22Rv1 (cell line): Measurements from ENCODE around the gene SYNRG.

Experiments
- ZFX ChIP-seq: fragments of 450-650 bp; IDR thresholded peaks from 2 replicates; pipeline ENCODE4 v1.6.1; 2017; ENCODE audit warnings: antibody characterized with exemption, borderline replicate concordance
- TF ChIP-seq, protein P1 (sequence below): fragments of 450-650 bp; IDR thresholded peaks from 2 replicates; pipeline ENCODE4 v1.5.1; 2017; ENCODE audit warnings: mild to moderate bottlenecking

DNA sequence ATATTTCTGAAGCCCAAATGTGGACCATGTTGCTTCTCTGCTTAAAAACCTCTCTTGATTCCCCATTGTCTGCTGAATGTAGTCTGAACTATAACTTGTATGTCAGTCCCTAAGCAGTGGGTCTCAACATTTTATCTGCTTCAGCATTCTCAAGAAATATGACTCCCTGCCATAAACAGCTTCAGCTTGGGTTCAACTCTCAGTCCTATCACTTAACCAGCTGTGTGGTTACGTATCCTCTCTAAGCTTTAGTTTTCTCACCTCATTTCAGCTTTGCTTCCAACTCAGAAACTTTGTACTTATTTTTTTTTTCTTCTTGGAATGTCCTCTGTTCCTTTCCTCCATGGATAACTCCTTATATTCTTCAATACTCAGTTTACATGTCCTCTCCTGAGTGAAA lies 38.6 kb upstream of the SYNRG start:
- TF ChIP-seq, protein P1, sequence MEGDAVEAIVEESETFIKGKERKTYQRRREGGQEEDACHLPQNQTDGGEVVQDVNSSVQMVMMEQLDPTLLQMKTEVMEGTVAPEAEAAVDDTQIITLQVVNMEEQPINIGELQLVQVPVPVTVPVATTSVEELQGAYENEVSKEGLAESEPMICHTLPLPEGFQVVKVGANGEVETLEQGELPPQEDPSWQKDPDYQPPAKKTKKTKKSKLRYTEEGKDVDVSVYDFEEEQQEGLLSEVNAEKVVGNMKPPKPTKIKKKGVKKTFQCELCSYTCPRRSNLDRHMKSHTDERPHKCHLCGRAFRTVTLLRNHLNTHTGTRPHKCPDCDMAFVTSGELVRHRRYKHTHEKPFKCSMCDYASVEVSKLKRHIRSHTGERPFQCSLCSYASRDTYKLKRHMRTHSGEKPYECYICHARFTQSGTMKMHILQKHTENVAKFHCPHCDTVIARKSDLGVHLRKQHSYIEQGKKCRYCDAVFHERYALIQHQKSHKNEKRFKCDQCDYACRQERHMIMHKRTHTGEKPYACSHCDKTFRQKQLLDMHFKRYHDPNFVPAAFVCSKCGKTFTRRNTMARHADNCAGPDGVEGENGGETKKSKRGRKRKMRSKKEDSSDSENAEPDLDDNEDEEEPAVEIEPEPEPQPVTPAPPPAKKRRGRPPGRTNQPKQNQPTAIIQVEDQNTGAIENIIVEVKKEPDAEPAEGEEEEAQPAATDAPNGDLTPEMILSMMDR: no peak
- no peak for TF ChIP-seq ZFX
